Hepatocyte (in vitro differentiated cells): ENCODE data around the gene PSMB4. TPM values are rescaled to one million over a fixed set of nuclear protein-coding genes. Genes with fewer than 3 reads are reported as not detected.

Experiments used
- DNase-seq: peaks from one replicate; pipeline ENCODE4 v3.0.0-alpha.2; 2016; ENCODE audit warnings: low spot score
- H2AFZ ChIP-seq: fragments of 200-600 bp; sonication (generic); 2 replicates; pipeline ENCODE4 v1.6.0; 2016; ENCODE audit warnings: antibody characterized with exemption, mild to moderate bottlenecking
- H3K27ac ChIP-seq: fragments of 200-600 bp; sonication (generic); 2 replicates; pipeline ENCODE4 v1.5.1; 2016; ENCODE audit warnings: mild to moderate bottlenecking
- H3K27me3 ChIP-seq: fragments of 200-600 bp; sonication (generic); 2 replicates; pipeline ENCODE4 v1.6.1; 2016
- H3K36me3 ChIP-seq: fragments of 200-600 bp; sonication (generic); replicated peaks from 2 replicates; pipeline ENCODE4 v1.5.1; 2016; ENCODE audit warnings: low read depth; ENCODE audit not compliant: insufficient read depth
- H3K4me1 ChIP-seq: fragments of 200-600 bp; sonication (generic); 2 replicates; pipeline ENCODE4 v1.5.1; 2016; ENCODE audit warnings: mild to moderate bottlenecking, moderate library complexity; ENCODE audit not compliant: insufficient read depth
- H3K4me2 ChIP-seq: fragments of 200-600 bp; sonication (generic); 2 replicates; pipeline ENCODE4 v1.6.0; 2016
- H3K4me3 ChIP-seq: fragments of 200-600 bp; sonication (generic); 2 replicates; pipeline ENCODE4 v1.5.1; 2016; ENCODE audit warnings: mild to moderate bottlenecking
- H3K79me2 ChIP-seq: fragments of 200-600 bp; sonication (generic); 2 replicates; pipeline ENCODE4 v1.6.0; 2017; ENCODE audit warnings: mild to moderate bottlenecking
- H3K9me2 ChIP-seq: fragments of 200-600 bp; sonication (generic); replicated peaks from 2 replicates; pipeline ENCODE4 v1.6.0; 2017; ENCODE audit warnings: mild to moderate bottlenecking; ENCODE audit not compliant: insufficient read depth
- H3K9me3 ChIP-seq: fragments of 200-600 bp; sonication (generic); 2 replicates; pipeline ENCODE4 v1.5.1; 2016; ENCODE audit warnings: low read depth, mild to moderate bottlenecking
- H4K20me1 ChIP-seq: fragments of 200-600 bp; sonication (generic); 2 replicates; pipeline ENCODE4 v1.6.0; 2016; ENCODE audit warnings: mild to moderate bottlenecking; ENCODE audit not compliant: insufficient read depth, poor library complexity, severe bottlenecking
- CTCF ChIP-seq: fragments of 200-600 bp; sonication (generic); IDR thresholded peaks from 2 replicates; pipeline ENCODE4 v1.5.1; 2016; ENCODE audit warnings: antibody characterized with exemption, mild to moderate bottlenecking; ENCODE audit not compliant: poor library complexity
- EZH2 ChIP-seq: fragments of 200-600 bp; sonication (generic); IDR thresholded peaks from 2 replicates; pipeline ENCODE4 v1.6.1; 2016; ENCODE audit warnings: antibody characterized with exemption, mild to moderate bottlenecking, borderline replicate concordance
- EZH2phosphoT487 ChIP-seq: fragments of 200-600 bp; sonication (generic); IDR thresholded peaks from one replicate; pipeline ENCODE4 v1.6.1; 2018; ENCODE audit warnings: antibody characterized with exemption, mild to moderate bottlenecking, low read depth, moderate library complexity; ENCODE audit not compliant: unreplicated experiment, severe bottlenecking
- WGBS: methylation state at CpG from one replicate; pipeline ENCODE4 v1.1.6; 2016; ENCODE audit warnings: low lambda C conversion rate; ENCODE audit errors: missing lambda C conversion rate; 5-methylcytosine and 5-hydroxymethylcytosine counted together
- polyA plus RNA-seq: library from polyadenylated mRNA; unstranded; fragments of >200 nt; fragmentation: Nextera tagmentation; extraction: Ambion mirVana; gene quantifications from 2 replicates; pipeline ENCODE4 v1.2.1, GENCODE V29; 2016
- total RNA-seq: library from RNA; depleted of rRNA; stranded (reverse); fragments of >200 nt; gene quantifications from 2 replicates; pipeline ENCODE4 v1.2.3, GENCODE V29; 2014

Gene PSMB4
- total and polyA plus RNA-seq, 2 experiments from 2014 or later, result 71.4 to 240 TPM

- H3K4me3 ChIP-seq, result no peak overlapping the region
- H3K27ac ChIP-seq, result no peak overlapping the region
- H3K36me3 ChIP-seq, result no peaks in the 10 kb centered on the region
- H3K4me2 ChIP-seq, result no peak overlapping the region
- no peak overlapping the region for H2AFZ ChIP-seq
- H4K20me1 ChIP-seq, result no peaks in the 10 kb centered on the region
- H3K4me1 ChIP-seq, result no peaks in the 10 kb centered on the region
- H3K79me2 ChIP-seq, result no peaks in the 10 kb centered on the region
- H3K9me3 ChIP-seq, result no peaks in the 10 kb centered on the region
- no peak for DNase-seq
- H3K27me3 ChIP-seq, result no peaks in the 10 kb centered on the region
- TF ChIP-seq EZH2, result no peak
- H3K9me2 ChIP-seq, result no peaks in the 10 kb centered on the region
Observed at GRCh38 chr1:151361883-151362282, 37.5 kb upstream of the PSMB4 start.

- no peak for DNase-seq
- no peak overlapping the region for H3K4me3 ChIP-seq
- H3K4me1 ChIP-seq, result no peaks in the 10 kb centered on the region
- H3K9me2 ChIP-seq, result no peaks in the 10 kb centered on the region
- WGBS, result 92% methylated on average over 3 of the region's 3 CpGs
- no peaks in the 10 kb centered on the region for H4K20me1 ChIP-seq
- H3K4me2 ChIP-seq, result no peak overlapping the region
- no peaks in the 10 kb centered on the region for H3K79me2 ChIP-seq
- no peaks in the 10 kb centered on the region for H3K36me3 ChIP-seq
- no peaks in the 10 kb centered on the region for H3K27me3 ChIP-seq
- no peak overlapping the region for H2AFZ ChIP-seq
- no peaks in the 10 kb centered on the region for H3K9me3 ChIP-seq
- H3K27ac ChIP-seq, result no peak overlapping the region
- TF ChIP-seq EZH2phosphoT487, result no peak
- TF ChIP-seq CTCF, result no peak
- TF ChIP-seq EZH2, result no peak
Observed at GRCh38 chr1:151362308-151363155, 36.8 kb upstream of the PSMB4 start.

GRCh38 chr1:151364996-151365395 is 34.4 kb upstream of the PSMB4 start:
- H4K20me1 ChIP-seq, result no peaks in the 10 kb centered on the region
- no peaks in the 10 kb centered on the region for H3K9me3 ChIP-seq
- no peaks in the 10 kb centered on the region for H3K27me3 ChIP-seq
- H3K9me2 ChIP-seq, result no peaks in the 10 kb centered on the region
- H2AFZ ChIP-seq, result no peak overlapping the region
- H3K79me2 ChIP-seq, result no peaks in the 10 kb centered on the region
- no peak overlapping the region for H3K4me3 ChIP-seq
- no peak for DNase-seq
- 87% methylated on average over 4 of the region's 4 CpGs for WGBS
- no peaks in the 10 kb centered on the region for H3K36me3 ChIP-seq
- H3K4me2 ChIP-seq, result no peak overlapping the region
- H3K4me1 ChIP-seq, result peaks cover 2% of the 10 kb centered on the region
- H3K27ac ChIP-seq, result no peak overlapping the region
- TF ChIP-seq EZH2, result no peak

GRCh38 chr1:151367658-151368392 is 31.5 kb upstream of the PSMB4 start:
- H3K9me3 ChIP-seq, result no peaks in the 10 kb centered on the region
- peaks cover 28% of the 10 kb centered on the region for H3K4me1 ChIP-seq
- H3K9me2 ChIP-seq, result no peaks in the 10 kb centered on the region
- no peaks in the 10 kb centered on the region for H4K20me1 ChIP-seq
- TF ChIP-seq EZH2phosphoT487, result no peak
- no peak for TF ChIP-seq EZH2
- TF ChIP-seq CTCF, result no peak
- H3K27ac ChIP-seq, result no peak overlapping the region
- H3K36me3 ChIP-seq, result no peaks in the 10 kb centered on the region
- peaks cover 11% of the 10 kb centered on the region for H3K79me2 ChIP-seq
- WGBS, result 84% methylated on average over 8 of the region's 8 CpGs
- no peak for DNase-seq
- H2AFZ ChIP-seq, result no peak overlapping the region
- H3K4me3 ChIP-seq, result no peak overlapping the region
- no peak overlapping the region for H3K4me2 ChIP-seq
- no peaks in the 10 kb centered on the region for H3K27me3 ChIP-seq
